ENCODE measurements around the gene STAM2. TPM values are rescaled to one million over a fixed set of nuclear protein-coding genes. Genes with fewer than 3 reads are reported as not detected.
"Not testable (repeated sequence)": the region's sequence is repeated elsewhere in the genome, so short reads cannot be mapped to it uniquely, and the experiment has no call there.

Gene STAM2
- total RNA-seq, 1 donor from 2014 or later = 48.2 TPM

GRCh38 chr2:152107140-152107539 is 68.4 kb downstream of the STAM2 start:
- not testable (repeated sequence) for DNase-seq (ENCODE audit: low spot score)

- no peak for DNase-seq (ENCODE audit: low spot score)
Measured at GRCh38 chr2:152106464-152106863, 69.1 kb downstream of the STAM2 start.

DNA sequence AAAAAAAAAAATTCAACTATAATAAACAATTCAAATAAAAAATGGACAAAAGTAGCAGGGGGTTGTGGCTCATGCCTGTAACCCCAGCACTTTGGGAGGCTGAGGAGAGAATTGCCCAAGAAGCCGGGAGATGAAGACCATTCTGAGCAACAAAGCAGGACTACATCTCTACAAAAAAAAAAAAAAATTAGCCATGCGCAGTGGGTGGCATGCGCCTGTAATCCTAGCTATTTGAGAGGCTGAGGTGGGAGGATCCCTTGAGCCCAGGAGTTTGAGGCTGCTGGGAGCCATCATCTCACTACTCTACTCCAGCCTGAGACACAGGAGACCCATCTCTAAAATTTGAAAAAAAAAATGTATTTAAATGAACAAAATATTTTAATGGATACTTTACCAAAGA is 72.3 kb downstream of the STAM2 start:
- DNase-seq (ENCODE audit: low spot score) = no peak

GRCh38 chr2:152100961-152101360 is 74.6 kb downstream of the STAM2 start:
- no peak for DNase-seq (ENCODE audit: low spot score)

GRCh38 chr2:152099367-152100050 is 76.1 kb downstream of the STAM2 start:
- DNase-seq (ENCODE audit: low spot score) = peak; percentile 32

DNA sequence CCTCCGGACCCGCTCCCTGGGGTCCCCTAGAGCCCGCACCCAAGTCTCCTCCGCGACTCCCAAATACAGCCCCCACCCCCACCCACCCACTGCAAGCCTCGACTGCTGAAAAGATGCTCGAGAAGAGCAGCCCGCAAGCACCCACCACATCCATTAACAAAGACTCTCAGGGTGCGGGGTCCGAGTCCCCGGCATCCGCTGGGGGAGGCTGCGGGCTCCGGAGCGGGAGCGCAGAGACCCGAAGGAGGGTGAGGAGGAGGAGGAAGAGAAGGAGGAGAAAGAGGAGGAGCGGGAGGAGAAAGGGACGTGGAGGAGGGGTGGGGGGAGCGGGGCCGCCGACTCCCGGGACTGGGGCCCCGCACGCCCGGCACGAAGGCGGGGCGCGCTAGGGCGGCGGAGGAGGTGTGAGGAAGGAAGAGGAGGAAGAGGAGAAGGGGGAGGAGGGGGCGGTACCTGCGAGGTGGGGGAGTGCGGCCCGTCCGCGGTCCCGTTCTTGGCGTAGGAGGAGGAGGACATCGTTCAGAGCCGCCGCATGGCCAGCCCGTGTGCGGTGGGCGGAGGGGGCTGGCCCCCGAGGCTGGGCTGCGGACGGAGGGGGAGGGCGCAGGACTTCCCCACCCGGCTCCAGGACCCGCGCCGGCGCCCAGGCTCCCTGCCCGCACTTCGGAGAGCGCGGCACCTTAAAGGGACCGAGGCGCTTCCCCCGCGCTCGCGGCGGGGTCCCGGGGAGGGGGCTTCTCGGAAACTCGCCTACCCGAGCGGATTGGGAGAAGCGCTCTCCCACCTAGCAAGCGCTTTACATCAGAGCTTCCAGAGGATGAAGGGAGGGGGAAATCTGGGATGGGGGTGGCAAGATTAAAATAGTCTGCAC is 76.8 kb downstream of the STAM2 start, which contains the start of gene CACNB4:
Gene CACNB4 (minus strand): TSS at position 549 of the 871 bp plus-strand sequence.
- DNase-seq (ENCODE audit: low spot score) = peak; percentile 65

DNA sequence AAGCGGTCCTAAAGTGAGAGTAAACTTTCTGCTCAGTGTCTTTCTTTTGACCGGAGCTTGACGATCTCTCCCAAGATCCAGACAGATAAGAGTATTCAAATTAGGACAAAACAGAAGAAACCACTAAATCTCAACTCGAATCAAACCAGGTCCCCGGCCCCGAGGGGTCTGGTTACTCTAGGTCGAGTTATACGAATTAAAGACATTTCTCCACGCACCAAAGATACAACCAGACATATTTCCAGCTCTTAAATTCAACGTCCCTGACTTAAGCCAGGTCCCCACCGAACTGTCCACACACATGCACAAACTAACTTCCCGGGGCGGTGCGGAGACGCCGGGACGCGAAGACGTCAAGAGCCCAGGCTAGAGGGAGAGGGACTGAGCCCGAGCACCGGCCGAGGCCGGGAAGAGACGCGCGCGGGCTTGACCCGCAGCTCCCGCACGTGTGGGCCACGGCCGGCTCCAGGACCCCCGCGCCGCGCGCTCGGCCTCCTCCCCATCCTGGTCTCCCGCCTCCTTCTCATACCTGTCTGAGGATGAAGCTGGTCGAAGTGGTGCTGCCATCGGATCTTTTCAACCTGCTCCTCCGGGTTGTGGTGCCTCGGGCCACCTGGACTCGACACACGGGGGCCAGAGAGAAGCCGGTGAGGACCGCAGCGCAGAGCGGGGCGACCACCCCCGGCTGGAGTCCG is 77.6 kb downstream of the STAM2 start:
- DNase-seq (ENCODE audit: low spot score) = peak; percentile 66

DNA sequence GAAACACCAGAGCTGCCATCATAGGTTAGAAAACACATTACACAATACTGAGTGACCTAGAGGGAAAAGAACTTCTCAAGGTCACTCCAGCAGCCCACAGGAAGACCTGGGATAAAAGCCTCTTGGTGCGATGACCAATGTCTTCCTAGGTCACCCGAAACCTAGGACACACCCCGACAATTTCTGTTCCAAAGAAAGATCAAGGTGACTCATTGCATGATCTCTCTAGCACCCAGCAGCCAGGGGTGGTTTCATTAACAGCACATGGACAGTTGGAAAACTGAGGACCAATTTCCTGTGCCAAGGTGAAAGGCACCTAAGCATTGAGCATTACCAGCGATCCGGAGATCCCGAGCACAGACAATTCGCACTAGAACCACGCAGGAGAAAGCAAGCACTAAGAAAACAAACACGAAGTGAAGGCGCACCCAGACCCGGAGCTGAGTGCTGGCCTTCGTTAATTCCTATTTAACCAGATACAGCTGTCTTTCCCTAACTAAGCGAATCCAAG is 78.2 kb downstream of the STAM2 start:
- DNase-seq (ENCODE audit: low spot score) = no peak

GRCh38 chr2:152095146-152095545 is 80.4 kb downstream of the STAM2 start:
- no peak for DNase-seq (ENCODE audit: low spot score)

DNA sequence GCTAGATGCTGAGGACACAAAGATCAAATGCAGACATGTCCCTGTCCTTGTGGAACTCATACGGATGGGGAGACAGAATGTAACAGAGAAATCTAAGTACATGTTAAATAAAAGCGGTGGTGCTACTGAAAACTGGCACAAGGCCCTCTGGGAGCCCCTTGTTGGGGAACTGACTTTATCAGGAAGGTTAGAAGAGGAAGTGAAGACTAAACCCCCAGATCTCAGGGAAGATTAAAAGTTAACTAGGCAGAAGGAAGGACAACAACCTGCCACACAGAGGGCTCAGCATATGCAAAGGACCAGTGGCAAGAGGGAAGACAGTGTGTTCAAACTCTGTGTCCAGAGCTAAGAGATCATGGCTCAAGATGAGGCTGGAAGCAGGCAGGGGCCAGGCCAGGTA is 81.5 kb downstream of the STAM2 start:
- no peak for DNase-seq (ENCODE audit: low spot score)

DNA sequence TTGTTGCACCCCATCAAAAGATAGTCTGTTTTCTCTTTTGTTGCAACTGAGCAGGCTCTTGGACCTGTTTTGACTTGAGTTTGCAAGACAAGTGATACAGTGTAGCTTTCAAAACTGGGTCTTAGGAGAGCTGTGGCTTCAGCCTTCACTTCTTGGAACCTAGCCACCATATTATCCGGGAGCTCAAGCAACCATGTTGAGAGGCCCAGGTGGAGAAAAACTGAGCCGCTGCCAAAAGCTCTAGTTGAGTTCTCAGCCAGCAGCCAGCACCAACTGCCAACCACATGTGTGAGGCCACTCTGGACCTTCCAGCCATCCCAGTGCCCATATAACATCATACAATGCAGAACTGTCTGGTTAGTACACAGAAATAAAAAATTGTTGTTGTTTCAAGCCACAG is 82.1 kb downstream of the STAM2 start:
- peak; percentile 82 for DNase-seq (ENCODE audit: low spot score)

DNA sequence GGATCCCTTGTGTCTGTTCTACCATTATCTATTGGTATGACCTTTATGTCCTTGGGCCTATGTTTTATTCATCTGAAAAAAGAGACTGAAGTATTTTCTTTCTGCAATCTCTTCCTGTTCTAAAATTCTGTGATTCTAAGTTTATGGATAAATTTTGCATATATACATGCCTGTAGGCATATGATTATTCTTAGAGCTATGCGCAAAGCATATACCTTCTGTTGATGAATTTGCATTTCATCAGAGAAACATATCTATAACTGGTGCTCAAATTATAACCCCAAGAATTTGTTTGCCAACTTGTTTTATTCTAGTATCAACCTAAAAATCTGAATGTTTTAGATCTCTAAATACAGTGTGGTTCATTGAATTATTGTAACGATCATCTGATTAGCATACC is 83.5 kb downstream of the STAM2 start:
- no peak for DNase-seq (ENCODE audit: low spot score)

DNA sequence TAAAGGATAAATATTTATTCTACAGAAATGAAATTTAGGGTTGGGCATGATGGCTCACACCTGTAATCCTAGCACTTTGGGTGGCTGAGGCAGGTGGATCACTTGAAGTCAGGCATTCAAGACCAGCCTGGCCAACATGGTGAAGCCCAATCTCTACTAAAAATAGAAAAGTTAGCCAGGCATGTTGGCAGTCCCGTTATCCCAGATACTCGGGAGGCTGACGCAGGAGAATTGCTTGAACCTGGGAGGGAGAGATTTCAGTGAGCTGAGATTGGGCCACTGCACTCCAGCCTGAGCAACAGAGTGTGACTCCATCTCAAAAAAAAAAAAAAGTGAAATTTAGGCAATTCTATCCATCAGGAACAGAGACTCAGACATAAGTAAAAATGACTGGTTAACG is 84.8 kb downstream of the STAM2 start:
- not testable (repeated sequence) for DNase-seq (ENCODE audit: low spot score)

- DNase-seq (ENCODE audit: low spot score) = no peak
Measured at GRCh38 chr2:152089238-152089637, 86.3 kb downstream of the STAM2 start.

GRCh38 chr2:152088006-152088405 is 87.6 kb downstream of the STAM2 start:
- no peak for DNase-seq (ENCODE audit: low spot score)

DNA sequence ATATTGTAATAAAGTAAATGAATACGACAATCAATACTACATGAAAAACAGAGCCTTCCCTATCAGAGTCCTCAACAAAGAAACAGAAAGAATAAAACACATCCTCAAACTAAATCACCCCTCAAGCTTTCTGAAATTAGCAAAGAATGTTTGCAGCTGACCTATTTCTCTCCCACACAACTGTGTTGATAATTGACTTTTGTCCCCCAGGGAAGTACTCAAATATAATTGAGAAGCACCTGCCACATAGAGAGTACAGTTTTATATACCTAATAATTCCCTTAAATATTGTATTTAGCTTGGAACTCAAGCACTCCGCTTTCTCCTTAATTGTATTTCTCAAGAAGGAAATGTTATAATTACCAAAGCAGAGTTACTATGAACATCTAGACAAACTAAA is 89.3 kb downstream of the STAM2 start:
- no peak for DNase-seq (ENCODE audit: low spot score)

DNA sequence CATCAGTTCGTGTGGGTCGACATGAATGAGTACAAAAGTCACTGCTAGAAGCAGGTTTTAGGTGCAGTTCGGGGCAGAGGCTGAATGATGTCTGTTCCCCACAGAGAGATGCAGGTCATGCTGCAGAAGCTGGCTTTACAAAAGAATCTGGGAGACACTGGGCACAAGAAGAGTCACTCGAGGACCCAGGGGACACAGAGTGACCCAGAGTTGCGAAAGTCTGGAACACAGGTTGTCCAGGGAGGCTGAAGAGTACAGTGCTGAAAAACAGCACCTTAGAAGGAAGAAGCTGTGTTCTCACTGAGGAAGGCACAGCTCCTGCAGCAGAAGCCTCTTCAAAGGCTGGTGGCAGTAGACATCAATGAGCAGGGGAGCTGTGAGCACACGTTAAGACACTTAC is 91.5 kb downstream of the STAM2 start:
- no peak for DNase-seq (ENCODE audit: low spot score)

GRCh38 chr2:152083202-152083875 is 92.2 kb downstream of the STAM2 start:
- DNase-seq (ENCODE audit: low spot score) = no peak

DNA sequence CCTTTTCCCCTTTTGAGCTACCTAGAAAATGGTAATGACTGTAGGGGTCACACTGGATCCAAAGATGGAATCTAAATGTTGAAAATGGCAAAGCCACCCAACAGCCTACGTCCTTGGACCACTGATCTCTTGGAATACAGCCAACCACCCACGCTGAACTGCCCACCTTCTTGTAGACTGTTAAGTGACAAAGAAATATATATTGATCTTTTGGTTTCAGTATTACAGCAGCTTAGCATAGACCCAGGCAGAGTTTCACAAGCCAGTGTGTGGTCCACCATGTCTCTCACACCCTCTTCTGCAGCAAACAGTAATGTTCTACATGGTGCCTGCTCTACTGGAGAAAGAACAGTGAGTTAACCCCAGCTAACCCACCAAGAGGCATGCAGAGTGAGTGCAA is 96.9 kb downstream of the STAM2 start:
- DNase-seq (ENCODE audit: low spot score) = no peak

GRCh38 chr2:152078023-152078422 is 97.5 kb downstream of the STAM2 start:
- DNase-seq (ENCODE audit: low spot score) = no peak

- peak; percentile 50 for DNase-seq (ENCODE audit: low spot score)
Measured at GRCh38 chr2:152075461-152076050, 100.0 kb downstream of the STAM2 start.
